ENCODE measurements around the gene XPO5. TPM values are rescaled to one million over a fixed set of nuclear protein-coding genes. Genes with fewer than 3 reads are reported as not detected.

The XPO5 gene
- total RNA-seq, 1 experiment from 2014 or later, result 86.4 TPM

GRCh38 chr6:43572015-43572414 lies 3.8 kb downstream of the XPO5 start:
- ATAC-seq (no peak), DNase-seq (ENCODE audit: low read depth, low spot score) (no peak)
- Histone ChIP-seq H3K27me3 (ENCODE audit: control insufficient read depth, insufficient read depth, low read length) (no peaks in the 10 kb centered on the region), H3K4me1 (ENCODE audit: control insufficient read depth, insufficient read depth, low read length) (no peaks in the 10 kb centered on the region; the same call in 1 of the 2 replicates), H3K9me3 (ENCODE audit: control insufficient read depth, insufficient read depth, low read depth, low read length) (no peaks in the 10 kb centered on the region), H3K36me3 (ENCODE audit: control insufficient read depth, insufficient read depth, low read length) (peaks cover 34% of the 10 kb centered on the region), H3K4me3 (ENCODE audit: low read depth in 2 of 2, low read length in 2 of 2) (no peak overlapping the region), H3K27ac (ENCODE audit: low read length) (no peak overlapping the region)
- ChIA-PET POLR2A (no interaction called here), CTCF (no interaction called here)
- no peak for TF ChIP-seq CTCF (IDR thresholded peaks at IDR 0.05)
- TF ChIP-seq TCF7L2 (IDR thresholded peaks at IDR 0.05; ENCODE audit: low read depth, low read length), result no peak
- no peak for TF ChIP-seq POLR2AphosphoS5 (IDR thresholded peaks at IDR 0.05; ENCODE audit: low read depth, low read length)
- no peak for TF ChIP-seq SIN3A (IDR thresholded peaks at IDR 0.05; ENCODE audit: borderline replicate concordance, insufficient read depth, low read depth, low read length)
- intact Hi-C loops (cut with micrococcal nuclease; ENCODE audit: unreplicated experiment), result no loop called here
- in situ Hi-C loops (cut with HindIII; ENCODE audit: low pct_unique_long_range_greater_than_20kb, low sequenced_read_pairs), result no loop called here
- no TSS peak for BruUV-seq (replicated peaks)

GRCh38 chr6:43570876-43571441 lies 4.9 kb downstream of the XPO5 start:
- Histone ChIP-seq H3K36me3 (ENCODE audit: control insufficient read depth, insufficient read depth, low read length) (peaks cover 38% of the 10 kb centered on the region), H3K9me3 (ENCODE audit: control insufficient read depth, insufficient read depth, low read depth, low read length) (no peaks in the 10 kb centered on the region), H3K27me3 (ENCODE audit: control insufficient read depth, insufficient read depth, low read length) (no peaks in the 10 kb centered on the region), H3K4me1 (ENCODE audit: control insufficient read depth, insufficient read depth, low read length) (no peaks in the 10 kb centered on the region; the same call in 1 of the 2 replicates), H3K27ac (ENCODE audit: low read length) (no peak overlapping the region), H3K4me3 (ENCODE audit: low read depth in 2 of 2, low read length in 2 of 2) (no peak overlapping the region)
- no TSS peak for BruUV-seq (replicated peaks)
- no peak for TF ChIP-seq SIN3A (IDR thresholded peaks at IDR 0.05; ENCODE audit: borderline replicate concordance, insufficient read depth, low read depth, low read length)
- TF ChIP-seq TCF7L2 (IDR thresholded peaks at IDR 0.05; ENCODE audit: low read depth, low read length), result no peak
- no peak for TF ChIP-seq REST (IDR thresholded peaks at IDR 0.05; ENCODE audit: insufficient read depth in 1 of 2, low read depth in 2 of 2, low read length in 1 of 2)
- no peak for TF ChIP-seq POLR2AphosphoS5 (IDR thresholded peaks at IDR 0.05; ENCODE audit: low read depth, low read length)
- no peak for TF ChIP-seq CTCF (IDR thresholded peaks at IDR 0.05)
- POLR2A ChIA-PET, result no interaction called here
- in situ Hi-C loops (cut with HindIII; ENCODE audit: low pct_unique_long_range_greater_than_20kb, low sequenced_read_pairs), result no loop called here
- intact Hi-C loops (cut with micrococcal nuclease; ENCODE audit: unreplicated experiment), result no loop called here
- no peak for DNase-seq (ENCODE audit: low read depth, low spot score)
- CTCF ChIA-PET, result no interaction called here
- ATAC-seq, result no peak

Data from Panc1 (cell line).